DOHH2 (cell line): ENCODE results near the gene B4GALT4.

ENCODE experiments used
- H3F3A ChIP-seq: fragments of 200-600 bp; sonication (generic), shearing (Covaris generic); 2 replicates; pipeline ENCODE4 v1.6.0; 2016; ENCODE audit warnings: antibody characterized with exemption, mild to moderate bottlenecking; ENCODE audit not compliant: control insufficient read depth, insufficient read depth
- H3K27ac ChIP-seq: fragments of 200-600 bp; sonication (generic); 2 replicates; pipeline ENCODE4 v1.5.1; 2014; ENCODE audit warnings: low read depth, mild to moderate bottlenecking, low read length, moderate library complexity
- H3K27me3 ChIP-seq: fragments of 200-600 bp; sonication (generic); 2 replicates; pipeline ENCODE4 v1.6.1; 2014; ENCODE audit warnings: mild to moderate bottlenecking, low read length, mixed read lengths; ENCODE audit not compliant: control insufficient read depth
- H3K36me3 ChIP-seq: fragments of 200-600 bp; sonication (generic); 2 replicates; pipeline ENCODE4 v1.6.1; 2014; ENCODE audit warnings: mild to moderate bottlenecking, low read length, moderate library complexity, mixed read lengths; ENCODE audit not compliant: control insufficient read depth
- H3K4me1 ChIP-seq: fragments of 200-600 bp; sonication (generic); 2 replicates; pipeline ENCODE4 v1.6.1; 2014; ENCODE audit warnings: mild to moderate bottlenecking, low read length, mixed read lengths; ENCODE audit not compliant: control insufficient read depth
- H3K4me2 ChIP-seq: fragments of 200-600 bp; sonication (generic); 2 replicates; pipeline ENCODE4 v1.6.0; 2014; ENCODE audit warnings: mild to moderate bottlenecking, low read length, moderate library complexity
- H3K4me3 ChIP-seq: fragments of 200-600 bp; sonication (generic); 2 replicates; pipeline ENCODE4 v1.5.1; 2014; ENCODE audit warnings: mild to moderate bottlenecking, low read length, mixed read lengths
- H3K79me2 ChIP-seq: fragments of 200-600 bp; sonication (generic); 2 replicates; pipeline ENCODE4 v1.6.1; 2014; ENCODE audit warnings: mild to moderate bottlenecking, low read length, mixed read lengths; ENCODE audit not compliant: control insufficient read depth
- H3K9me2 ChIP-seq: fragments of 200-600 bp; sonication (generic); replicated peaks from 2 replicates; pipeline ENCODE4 v1.6.1; 2014; ENCODE audit warnings: mild to moderate bottlenecking, low read length, mixed read lengths; ENCODE audit not compliant: control insufficient read depth
- H3K9me3 ChIP-seq: fragments of 200-600 bp; sonication (generic); 2 replicates; pipeline ENCODE4 v1.6.1; 2014; ENCODE audit warnings: antibody characterized with exemption, low read length, mixed read lengths; ENCODE audit not compliant: control insufficient read depth, insufficient read depth
- H4K20me1 ChIP-seq: fragments of 200-600 bp; sonication (generic); 2 replicates; pipeline ENCODE4 v1.6.0; 2014; ENCODE audit warnings: low read depth, mild to moderate bottlenecking, antibody characterized with exemption, low read length, moderate library complexity; ENCODE audit not compliant: control insufficient read depth, insufficient read depth
- EZH2phosphoT487 ChIP-seq: fragments of 200-600 bp; sonication (generic); IDR thresholded peaks from 2 replicates; pipeline ENCODE4 v1.6.1; 2017; ENCODE audit warnings: borderline replicate concordance, mild to moderate bottlenecking, antibody characterized with exemption, low read length, moderate library complexity, mixed read lengths
- TF ChIP-seq, protein P1 (sequence below): fragments of 200-600 bp; sonication (generic); IDR thresholded peaks from one replicate; pipeline ENCODE4 v1.5.1; 2014; ENCODE audit warnings: antibody characterized with exemption, mild to moderate bottlenecking, low read depth, low read length; ENCODE audit not compliant: poor library complexity, severe bottlenecking

The B4GALT4 gene

GRCh38 chr3:119191800-119192199, 48.9 kb downstream of the B4GALT4 start:
- Histone ChIP-seq H3K9me3 (no peaks in the 10 kb centered on the region), H4K20me1 (no peaks in the 10 kb centered on the region), H3F3A (no peaks in the 10 kb centered on the region), H3K4me3 (no peak overlapping the region), H3K79me2 (no peaks in the 10 kb centered on the region), H3K27ac (no peak overlapping the region), H3K4me2 (no peak overlapping the region), H3K36me3 (no peaks in the 10 kb centered on the region), H3K9me2 (no peaks in the 10 kb centered on the region), H3K4me1 (no peaks in the 10 kb centered on the region), H3K27me3 (no peaks in the 10 kb centered on the region; the same call in 1 of the 2 replicates)
- no peak for TF ChIP-seq EZH2phosphoT487
- TF ChIP-seq, protein P1, sequence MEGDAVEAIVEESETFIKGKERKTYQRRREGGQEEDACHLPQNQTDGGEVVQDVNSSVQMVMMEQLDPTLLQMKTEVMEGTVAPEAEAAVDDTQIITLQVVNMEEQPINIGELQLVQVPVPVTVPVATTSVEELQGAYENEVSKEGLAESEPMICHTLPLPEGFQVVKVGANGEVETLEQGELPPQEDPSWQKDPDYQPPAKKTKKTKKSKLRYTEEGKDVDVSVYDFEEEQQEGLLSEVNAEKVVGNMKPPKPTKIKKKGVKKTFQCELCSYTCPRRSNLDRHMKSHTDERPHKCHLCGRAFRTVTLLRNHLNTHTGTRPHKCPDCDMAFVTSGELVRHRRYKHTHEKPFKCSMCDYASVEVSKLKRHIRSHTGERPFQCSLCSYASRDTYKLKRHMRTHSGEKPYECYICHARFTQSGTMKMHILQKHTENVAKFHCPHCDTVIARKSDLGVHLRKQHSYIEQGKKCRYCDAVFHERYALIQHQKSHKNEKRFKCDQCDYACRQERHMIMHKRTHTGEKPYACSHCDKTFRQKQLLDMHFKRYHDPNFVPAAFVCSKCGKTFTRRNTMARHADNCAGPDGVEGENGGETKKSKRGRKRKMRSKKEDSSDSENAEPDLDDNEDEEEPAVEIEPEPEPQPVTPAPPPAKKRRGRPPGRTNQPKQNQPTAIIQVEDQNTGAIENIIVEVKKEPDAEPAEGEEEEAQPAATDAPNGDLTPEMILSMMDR, result no peak

DNA sequence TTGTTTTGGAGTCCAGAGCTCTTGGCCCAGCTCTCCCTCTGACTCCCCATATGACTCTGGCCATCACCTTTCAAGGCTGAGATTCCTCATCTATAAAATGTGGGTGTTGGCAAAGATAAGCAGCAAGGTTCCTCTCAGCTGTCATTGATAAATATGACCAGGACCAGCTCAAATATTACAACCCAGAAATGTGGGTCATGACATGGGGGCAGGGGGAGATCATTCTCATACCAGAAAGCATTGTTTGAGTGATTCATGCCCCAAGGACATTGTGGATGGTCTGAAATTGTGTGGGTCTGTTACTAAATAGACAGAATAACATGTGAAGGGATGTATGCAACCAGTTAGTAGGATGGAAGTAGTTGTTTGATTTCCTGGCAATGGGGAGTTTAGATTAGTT, 53.4 kb downstream of the B4GALT4 start:
- H3K4me2 ChIP-seq, result no peak overlapping the region
- no peaks in the 10 kb centered on the region for H3K9me3 ChIP-seq
- no peaks in the 10 kb centered on the region for H4K20me1 ChIP-seq
- H3F3A ChIP-seq, result no peaks in the 10 kb centered on the region
- no peaks in the 10 kb centered on the region for H3K79me2 ChIP-seq
- no peak overlapping the region for H3K27ac ChIP-seq
- no peaks in the 10 kb centered on the region for H3K36me3 ChIP-seq
- no peaks in the 10 kb centered on the region for H3K27me3 ChIP-seq
- no peak for TF ChIP-seq EZH2phosphoT487
- TF ChIP-seq, protein P1, result no peak
- H3K4me1 ChIP-seq, result no peaks in the 10 kb centered on the region
- H3K9me2 ChIP-seq, result no peaks in the 10 kb centered on the region
- H3K4me3 ChIP-seq, result no peak overlapping the region

- no peaks in the 10 kb centered on the region for H3F3A ChIP-seq
- no peak overlapping the region for H3K27ac ChIP-seq
Measured at GRCh38 chr3:119184796-119185570, 55.7 kb downstream of the B4GALT4 start.

More at GRCh38 chr3:119184796-119185570, 55.7 kb downstream of the B4GALT4 start:
- TF ChIP-seq, protein P1, result no peak
- TF ChIP-seq EZH2phosphoT487, result no peak
- H3K4me3 ChIP-seq, result no peak overlapping the region
- no peaks in the 10 kb centered on the region for H3K4me1 ChIP-seq
- no peaks in the 10 kb centered on the region for H3K27me3 ChIP-seq
- H3K4me2 ChIP-seq, result no peak overlapping the region
- H3K79me2 ChIP-seq, result no peaks in the 10 kb centered on the region
- H4K20me1 ChIP-seq, result no peaks in the 10 kb centered on the region
- no peaks in the 10 kb centered on the region for H3K9me3 ChIP-seq
- no peaks in the 10 kb centered on the region for H3K36me3 ChIP-seq
- H3K9me2 ChIP-seq, result no peaks in the 10 kb centered on the region
